Epithelial cell of esophagus (primary cell): ENCODE results near the gene BLACAT1.

Experiments used
- DNase-seq: peaks from one replicate; pipeline ENCODE4 v3.0.0; 2010; ENCODE audit warnings: low read depth
- H3K4me3 ChIP-seq: 2 replicates; pipeline ENCODE4 v1.5.1; 2011; ENCODE audit warnings: mild to moderate bottlenecking, low read length, control low read depth
- TF ChIP-seq, protein P1 (sequence below): IDR thresholded peaks from 2 replicates; pipeline ENCODE4 v1.5.1; 2011; ENCODE audit warnings: low read depth, mild to moderate bottlenecking, low read length, control low read depth, inconsistent platforms; ENCODE audit not compliant: insufficient read depth; ENCODE audit errors: missing control alignments

The BLACAT1 gene

DNA sequence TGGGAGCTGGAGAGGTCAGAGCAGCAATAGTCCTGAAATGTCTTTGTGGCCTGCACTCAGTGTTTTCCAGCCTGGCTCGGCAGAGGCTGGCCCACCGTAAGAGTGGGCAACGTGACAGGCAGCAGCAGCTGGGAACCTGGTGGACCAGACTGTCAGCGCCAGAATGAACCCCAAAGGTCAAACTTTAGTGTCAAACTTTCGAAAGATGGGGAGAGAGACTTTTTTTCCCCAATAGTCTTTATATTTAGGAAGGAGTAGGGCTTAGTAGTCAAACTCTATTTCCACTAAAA is 10.3 kb downstream of the BLACAT1 start:
- H3K4me3 ChIP-seq: no peak overlapping the region
- no peak for DNase-seq
- TF ChIP-seq, protein P1, sequence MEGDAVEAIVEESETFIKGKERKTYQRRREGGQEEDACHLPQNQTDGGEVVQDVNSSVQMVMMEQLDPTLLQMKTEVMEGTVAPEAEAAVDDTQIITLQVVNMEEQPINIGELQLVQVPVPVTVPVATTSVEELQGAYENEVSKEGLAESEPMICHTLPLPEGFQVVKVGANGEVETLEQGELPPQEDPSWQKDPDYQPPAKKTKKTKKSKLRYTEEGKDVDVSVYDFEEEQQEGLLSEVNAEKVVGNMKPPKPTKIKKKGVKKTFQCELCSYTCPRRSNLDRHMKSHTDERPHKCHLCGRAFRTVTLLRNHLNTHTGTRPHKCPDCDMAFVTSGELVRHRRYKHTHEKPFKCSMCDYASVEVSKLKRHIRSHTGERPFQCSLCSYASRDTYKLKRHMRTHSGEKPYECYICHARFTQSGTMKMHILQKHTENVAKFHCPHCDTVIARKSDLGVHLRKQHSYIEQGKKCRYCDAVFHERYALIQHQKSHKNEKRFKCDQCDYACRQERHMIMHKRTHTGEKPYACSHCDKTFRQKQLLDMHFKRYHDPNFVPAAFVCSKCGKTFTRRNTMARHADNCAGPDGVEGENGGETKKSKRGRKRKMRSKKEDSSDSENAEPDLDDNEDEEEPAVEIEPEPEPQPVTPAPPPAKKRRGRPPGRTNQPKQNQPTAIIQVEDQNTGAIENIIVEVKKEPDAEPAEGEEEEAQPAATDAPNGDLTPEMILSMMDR: no peak

DNA sequence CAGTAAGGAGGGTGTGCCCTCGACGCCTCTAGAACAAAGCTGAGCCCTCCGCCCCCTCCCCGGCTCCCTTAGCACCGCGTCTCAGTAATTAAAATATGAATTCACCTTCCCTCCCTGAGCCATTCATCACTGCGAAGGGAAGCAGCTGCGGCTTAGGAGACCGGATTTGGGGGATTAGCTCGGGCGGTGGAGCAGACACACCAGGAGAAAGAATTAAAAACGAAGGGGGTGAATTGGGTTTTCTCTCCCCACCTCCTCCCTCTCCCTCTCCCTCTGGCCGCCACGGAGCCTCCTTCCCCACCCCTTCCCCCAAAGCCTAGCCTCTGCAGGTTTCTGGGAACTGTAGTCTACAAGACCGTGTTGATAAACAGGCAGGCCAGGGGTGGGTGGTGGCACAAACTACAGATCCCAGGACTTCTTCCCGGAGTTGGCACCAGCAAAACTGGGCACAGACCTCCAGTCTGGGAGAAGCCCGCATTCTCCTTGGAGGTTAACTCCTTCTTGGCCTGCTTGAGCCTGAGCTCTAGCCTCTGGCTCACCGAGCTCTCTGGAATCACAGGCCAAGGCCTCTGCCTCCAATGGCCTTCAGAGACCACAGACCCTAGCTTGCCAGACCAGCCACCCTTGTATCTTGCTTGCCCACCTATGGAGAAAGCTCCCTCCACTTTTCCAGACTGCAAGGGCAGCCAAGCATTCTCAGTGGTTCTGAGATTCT is 10.8 kb downstream of the BLACAT1 start:
- TF ChIP-seq, protein P1: no peak
- no peak overlapping the region for H3K4me3 ChIP-seq
- DNase-seq: no peak

DNA sequence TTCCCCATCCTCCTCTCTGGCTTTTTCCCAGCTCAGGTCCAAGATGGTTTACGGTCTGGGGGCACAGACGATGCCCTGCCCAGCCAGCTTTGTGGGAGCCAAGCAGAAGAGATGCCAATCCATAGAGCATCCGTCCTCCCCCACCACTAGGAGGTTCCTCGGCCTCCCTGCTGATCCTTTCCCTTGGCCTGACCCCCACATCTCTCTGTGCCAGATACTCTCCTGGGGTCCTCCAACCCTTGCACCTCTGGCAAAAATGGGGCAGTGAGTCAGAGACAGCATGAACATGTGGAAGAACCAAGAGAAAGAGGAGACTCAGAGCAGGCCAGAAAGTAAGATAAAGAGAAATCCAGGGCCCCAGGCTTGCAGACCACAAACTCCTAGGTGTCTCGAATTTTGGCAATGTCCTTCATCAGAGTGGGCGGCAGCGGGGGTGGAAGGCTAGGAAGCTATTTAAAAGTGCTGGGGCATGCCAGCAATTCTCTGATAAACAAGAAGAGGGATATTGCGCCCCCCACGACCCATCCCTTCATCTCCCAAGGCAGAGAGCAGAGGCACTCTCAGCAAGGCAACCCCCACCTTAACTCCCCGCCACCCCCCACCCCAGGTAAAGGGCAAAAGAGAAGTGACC is 11.4 kb downstream of the BLACAT1 start:
- TF ChIP-seq, protein P1: no peak
- no peak overlapping the region for H3K4me3 ChIP-seq
- no peak for DNase-seq

DNA sequence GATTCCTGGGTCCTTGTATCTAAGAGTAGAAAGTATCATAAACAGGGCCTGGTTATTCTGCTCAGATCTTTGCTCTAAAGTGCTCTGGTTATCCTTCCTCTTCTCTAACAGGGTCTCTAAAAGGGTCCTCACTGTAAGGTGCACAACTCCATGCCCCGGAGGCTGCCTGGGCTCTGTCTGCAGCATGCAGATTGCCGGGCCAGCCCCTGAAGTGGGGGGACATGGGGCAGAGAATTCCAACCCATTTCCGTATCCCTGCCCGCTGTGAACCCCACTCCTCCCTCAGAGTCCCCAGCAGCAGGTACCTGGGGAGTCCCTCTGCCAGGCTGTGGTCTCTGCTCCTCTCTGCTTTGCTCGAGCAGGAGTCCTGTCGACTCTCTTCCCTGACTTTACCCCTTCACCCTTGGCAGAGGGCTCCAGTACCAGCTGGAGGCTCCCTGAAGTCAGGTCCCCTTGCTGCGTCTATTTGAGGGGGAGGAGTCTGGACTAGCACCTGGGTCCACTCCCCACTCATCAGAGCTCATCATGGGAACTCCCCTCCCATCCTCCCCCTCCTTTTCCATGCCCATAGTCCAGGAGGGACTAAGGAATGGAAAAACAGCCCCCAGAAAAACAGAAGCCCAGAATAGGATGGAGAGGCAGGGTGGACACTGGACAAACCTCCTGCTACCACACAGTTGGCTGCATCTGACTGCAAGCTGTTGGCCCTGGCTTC is 12.1 kb downstream of the BLACAT1 start:
- no peak for DNase-seq
- H3K4me3 ChIP-seq: no peak overlapping the region
- TF ChIP-seq, protein P1: no peak

DNA sequence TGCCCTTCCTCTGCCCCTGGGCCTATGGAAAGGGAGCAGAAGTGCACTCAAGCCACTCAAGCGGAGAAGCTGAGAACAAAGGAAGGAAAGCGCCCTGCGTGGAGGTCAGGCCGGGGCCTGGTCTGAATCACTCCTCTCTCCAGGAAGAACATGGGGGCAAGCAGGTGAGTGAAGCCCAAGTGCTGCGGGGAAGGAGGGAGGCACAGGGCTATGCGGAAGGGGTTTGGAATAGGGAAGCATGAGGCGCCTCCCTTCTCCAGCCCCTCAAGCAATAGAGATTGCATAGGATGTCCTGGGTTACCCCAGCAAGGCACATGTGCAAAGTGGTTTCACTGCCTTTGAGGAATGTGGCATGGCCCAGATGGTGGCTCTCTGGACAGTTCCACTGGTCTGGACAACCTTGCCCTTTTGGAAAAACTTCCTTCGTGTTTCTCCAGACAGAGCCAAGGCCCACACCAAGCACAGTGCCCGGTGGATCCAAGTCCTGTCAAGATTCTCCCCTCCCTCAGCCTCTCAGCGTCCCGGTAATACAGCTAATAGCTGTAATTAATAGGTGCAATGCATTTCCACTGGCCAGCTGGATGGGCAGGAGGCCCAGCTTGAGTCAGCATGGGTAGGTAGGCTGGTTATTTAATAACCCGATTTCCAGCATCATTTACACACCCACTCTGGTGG is 13.7 kb downstream of the BLACAT1 start:
- H3K4me3 ChIP-seq: no peak overlapping the region
- no peak for DNase-seq
- TF ChIP-seq, protein P1: no peak

DNA sequence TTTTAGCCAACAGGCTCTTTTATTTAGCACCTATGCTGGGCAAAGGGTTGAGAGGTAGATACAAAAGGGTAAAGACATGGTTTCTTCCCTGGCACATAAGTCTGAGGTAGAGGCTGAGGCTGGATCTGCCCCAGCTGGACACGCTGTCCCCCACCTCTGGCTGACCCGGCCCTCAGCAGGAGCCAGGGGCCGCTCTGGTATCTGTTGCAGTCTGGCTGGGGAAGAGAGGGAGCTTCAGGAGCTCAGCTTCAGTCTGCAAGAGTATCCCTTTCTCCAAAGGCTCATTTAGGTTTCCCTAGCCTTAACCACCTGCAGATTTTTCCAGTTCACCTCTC is 14.2 kb downstream of the BLACAT1 start:
- no peak overlapping the region for H3K4me3 ChIP-seq
- DNase-seq: no peak
- TF ChIP-seq, protein P1: no peak

DNA sequence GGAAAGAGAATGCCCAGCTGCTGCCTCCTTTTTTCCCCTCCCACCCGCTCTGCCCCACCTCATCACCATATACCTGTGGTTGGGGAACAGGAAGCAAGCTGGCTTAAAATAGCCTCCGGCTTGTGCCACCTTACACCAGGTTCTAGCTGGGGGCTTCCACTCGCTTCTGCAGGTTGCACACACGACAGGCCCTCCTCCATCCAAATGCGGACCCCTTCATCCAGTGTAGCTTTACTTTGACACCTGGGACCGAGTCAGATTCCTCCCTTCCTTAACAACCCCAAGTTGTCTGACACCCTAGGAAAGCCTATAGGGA is 14.6 kb downstream of the BLACAT1 start:
- no peak for DNase-seq
- H3K4me3 ChIP-seq: no peak overlapping the region
- TF ChIP-seq, protein P1: no peak
